Measurements from ENCODE around the gene PNPLA4.

DNA sequence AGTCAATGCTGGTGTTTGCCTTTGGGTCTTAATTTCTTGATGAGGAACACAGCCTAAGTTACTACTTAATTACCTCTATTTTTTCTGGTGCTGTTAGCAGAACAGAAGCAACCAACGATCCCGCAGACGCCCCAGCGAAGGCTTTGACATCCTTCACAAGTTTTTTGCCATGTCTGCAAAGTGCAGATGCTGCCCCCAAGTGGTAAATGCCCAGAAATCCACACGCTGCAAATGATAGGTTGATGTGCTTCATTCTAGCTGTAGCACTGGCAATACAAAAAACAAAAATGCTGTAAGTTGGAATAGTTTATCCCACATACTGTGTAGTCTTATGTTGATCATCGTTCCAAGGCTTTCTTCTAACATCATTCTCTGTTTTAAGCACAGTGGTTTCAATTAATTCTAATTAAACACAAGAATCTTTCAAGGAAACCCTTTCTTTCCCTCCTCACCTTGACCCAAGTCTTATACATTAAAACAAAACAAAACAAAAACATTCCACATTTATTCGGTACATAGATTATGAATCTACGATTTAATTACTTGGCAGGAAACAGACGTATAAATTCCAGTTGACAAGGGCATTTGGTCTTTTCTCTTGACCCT lies 1.2 kb downstream of the PNPLA4 start:
- TF ChIP-seq EZH2 (IDR thresholded peaks at IDR 0.05) = no peak
- TF ChIP-seq POLR2AphosphoS5 (IDR thresholded peaks at IDR 0.05; ENCODE audit: borderline replicate concordance, low read depth, low read length) = no peak
- TF ChIP-seq FOXP2 (optimal IDR thresholded peaks at IDR 0.05; ENCODE audit: control extremely low read depth, extremely low read length, insufficient read depth) = no peak
